Measurements from ENCODE around the gene TMEM30B. TPM values are rescaled to one million over a fixed set of nuclear protein-coding genes. Genes with fewer than 3 reads are reported as not detected.
A peak's percentile ranks its signal among the peaks of the same experiment; 100 is the strongest.

TMEM30B gene
- total RNA-seq, 1 donor from 2014 or later: 50.1 TPM

- no peak for DNase-seq (ENCODE audit: low spot score)
- no peak for ATAC-seq
- intact Hi-C loops (cut with DNase I): no loop called here
These were observed 10.4 kb downstream of the TMEM30B start for GRCh38 chr14:61270714-61271113.

DNA sequence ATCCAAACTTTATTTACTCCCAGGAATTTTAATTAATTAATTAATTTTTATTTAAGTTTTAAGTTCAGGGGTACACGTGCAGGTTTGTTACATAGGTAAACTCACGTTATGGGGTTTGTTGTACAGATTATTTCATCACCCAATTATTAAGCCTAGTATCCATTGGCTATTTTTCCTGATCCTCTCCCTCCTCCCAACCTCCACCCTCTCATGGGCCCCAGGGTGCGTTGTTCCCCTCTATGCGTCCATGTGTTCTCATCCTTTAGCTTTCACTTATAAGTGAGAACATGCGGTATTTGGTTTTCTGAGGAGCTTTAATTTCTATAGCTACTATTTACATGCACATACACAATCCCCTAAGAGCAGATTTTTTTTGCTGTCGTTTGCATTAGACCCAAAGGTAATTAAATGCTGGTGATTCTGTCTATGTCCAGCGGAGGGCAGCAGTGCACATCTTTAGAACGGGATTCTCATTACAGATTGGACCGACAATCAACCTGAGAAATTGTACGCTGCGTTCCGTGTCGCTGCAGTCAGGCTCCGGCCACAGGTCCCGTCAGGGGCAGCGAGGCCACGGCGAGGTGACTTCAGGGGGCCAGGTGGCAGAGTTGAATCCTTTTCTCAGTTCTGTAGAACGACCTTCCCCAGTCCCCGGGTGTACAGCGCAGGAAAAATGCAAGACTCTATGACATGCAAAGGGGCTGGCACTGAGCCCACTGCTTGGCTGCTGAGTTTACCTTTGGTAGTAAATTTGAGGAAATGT, 11.6 kb downstream of the TMEM30B start:
- intact Hi-C loops (cut with DNase I): no loop called here
- ATAC-seq (peak; percentile 57), DNase-seq (ENCODE audit: low spot score) (peak; percentile 83)

- intact Hi-C loops (cut with DNase I): no loop called here
- no peak for DNase-seq (ENCODE audit: low spot score)
- no peak for ATAC-seq
These were observed 12.3 kb downstream of the TMEM30B start for GRCh38 chr14:61268812-61269211.

DNA sequence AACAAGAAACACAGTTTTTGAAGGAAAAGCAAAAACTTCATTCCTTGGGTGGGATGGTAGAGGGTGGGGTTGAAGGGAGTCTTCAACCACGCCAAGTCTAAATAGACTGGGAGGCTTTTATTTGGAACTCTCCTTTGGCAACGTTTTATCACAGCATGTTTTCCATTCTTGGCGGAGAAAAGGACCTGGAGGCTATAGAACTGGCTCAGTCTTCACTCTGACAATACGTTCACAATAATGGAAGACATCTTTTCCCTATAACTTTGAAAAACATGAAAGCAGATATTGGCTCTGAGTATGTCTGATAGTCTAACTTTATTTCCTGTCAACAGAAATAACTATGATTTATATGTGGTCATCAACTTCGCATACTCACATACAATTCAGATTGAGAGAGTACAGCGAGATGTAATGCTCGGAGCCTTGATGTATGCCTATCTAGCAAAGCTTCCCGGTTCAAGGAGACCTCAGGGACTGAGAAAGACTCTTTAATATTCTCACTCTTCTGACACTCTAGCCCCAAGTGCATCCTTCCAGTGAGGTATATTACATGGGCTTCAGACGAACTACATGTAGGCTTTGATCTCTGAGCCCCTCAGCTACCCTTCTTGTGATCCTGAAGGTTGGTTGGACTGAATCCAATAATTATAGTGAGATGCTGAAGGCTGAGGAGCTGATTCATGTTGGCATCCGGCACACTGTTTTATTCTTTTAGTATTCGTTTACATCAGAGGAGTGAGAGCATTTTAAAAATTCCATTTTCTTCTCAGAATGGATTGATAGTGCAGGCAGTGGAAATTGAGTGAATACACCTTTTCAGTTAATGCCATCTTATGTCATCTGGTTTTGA, 14.0 kb downstream of the TMEM30B start:
- no peak for DNase-seq (ENCODE audit: low spot score)
- ATAC-seq: peak; percentile 6
- intact Hi-C loops (cut with DNase I): no loop called here

- DNase-seq (ENCODE audit: low spot score) (no peak), ATAC-seq (no peak)
- intact Hi-C loops (cut with DNase I): no loop called here
These were observed 14.7 kb downstream of the TMEM30B start for GRCh38 chr14:61266436-61266835.

- intact Hi-C loops (cut with DNase I): no loop called here
- peak; percentile 90 for ATAC-seq
These were observed 16.5 kb downstream of the TMEM30B start for GRCh38 chr14:61264651-61265050.

GRCh38 chr14:61264010-61264571, 17.0 kb downstream of the TMEM30B start:
- ATAC-seq (no peak), DNase-seq (ENCODE audit: low spot score) (no peak)
- intact Hi-C loops (cut with DNase I): no loop called here

More at GRCh38 chr14:61264651-61265050, 16.5 kb downstream of the TMEM30B start:
- no peak for DNase-seq (ENCODE audit: low spot score)

GRCh38 chr14:61262082-61262481, 19.1 kb downstream of the TMEM30B start:
- intact Hi-C loops (cut with DNase I): no loop called here
- no peak for DNase-seq (ENCODE audit: low spot score)
- ATAC-seq: no peak

DNA sequence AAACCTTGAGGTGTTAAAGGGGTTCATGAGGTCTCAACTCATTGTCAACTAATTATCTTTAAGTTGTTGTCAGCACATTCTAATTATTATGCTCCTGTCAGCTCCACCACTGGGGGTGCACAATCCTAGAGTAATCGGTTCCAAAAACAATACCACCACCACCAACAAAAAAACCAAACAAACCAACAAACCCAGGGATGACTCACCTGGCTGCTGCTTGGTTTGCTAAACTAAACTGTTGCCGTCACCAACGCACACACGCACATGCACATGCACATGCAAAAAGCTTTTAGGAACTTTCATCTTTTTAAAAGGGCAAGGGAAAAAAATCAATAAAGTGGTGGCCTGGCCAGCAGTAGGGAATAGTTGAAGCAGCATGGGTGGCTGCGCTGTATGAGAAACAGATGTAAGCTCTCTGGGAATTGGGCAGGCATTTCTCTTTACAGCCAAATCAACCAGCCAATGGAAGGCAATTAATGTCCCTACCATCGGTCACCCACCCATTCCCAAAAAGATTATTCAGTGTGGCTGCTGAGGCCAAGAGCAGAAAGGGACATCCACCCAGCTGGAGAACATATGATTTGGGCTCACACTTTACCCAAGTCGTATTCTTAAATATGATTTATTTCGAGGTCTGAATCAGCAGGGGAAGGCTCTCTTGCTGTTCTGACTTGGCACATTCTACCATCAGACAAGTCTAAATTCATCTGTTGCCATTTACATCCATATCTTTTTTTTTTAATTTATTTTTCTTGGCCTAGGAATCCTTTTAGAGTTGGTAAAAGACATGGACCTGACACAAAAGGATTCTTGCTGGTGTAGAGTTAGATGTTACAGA, 20.0 kb downstream of the TMEM30B start:
- ATAC-seq (peak; percentile 3), DNase-seq (ENCODE audit: low spot score) (no peak)
- intact Hi-C loops (cut with DNase I): no loop called here

DNA sequence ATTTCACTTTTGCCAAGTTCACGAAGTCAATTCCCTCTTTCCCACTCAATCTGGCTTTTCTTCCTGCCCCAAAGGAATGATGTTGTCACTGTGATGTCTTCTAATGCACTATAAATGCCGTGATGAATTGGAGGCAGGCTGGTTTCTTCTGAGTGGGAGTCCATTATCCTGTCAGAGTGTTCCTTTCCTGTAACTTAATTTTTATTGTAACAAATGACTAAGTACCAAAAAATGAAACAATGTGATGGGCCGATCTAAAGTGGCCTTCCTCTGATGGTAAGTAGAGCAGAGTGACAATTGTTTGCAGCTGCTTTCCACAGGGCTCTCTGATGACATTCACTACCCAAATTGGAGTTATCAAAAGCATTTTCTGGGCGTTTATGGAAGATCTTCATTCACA, 22.2 kb downstream of the TMEM30B start:
- ATAC-seq (no peak), DNase-seq (ENCODE audit: low spot score) (no peak)
- intact Hi-C loops (cut with DNase I): no loop called here

- intact Hi-C loops (cut with DNase I): no loop called here
- ATAC-seq (no peak), DNase-seq (ENCODE audit: low spot score) (no peak)
These were observed 23.6 kb downstream of the TMEM30B start for GRCh38 chr14:61257469-61258057.

DNA sequence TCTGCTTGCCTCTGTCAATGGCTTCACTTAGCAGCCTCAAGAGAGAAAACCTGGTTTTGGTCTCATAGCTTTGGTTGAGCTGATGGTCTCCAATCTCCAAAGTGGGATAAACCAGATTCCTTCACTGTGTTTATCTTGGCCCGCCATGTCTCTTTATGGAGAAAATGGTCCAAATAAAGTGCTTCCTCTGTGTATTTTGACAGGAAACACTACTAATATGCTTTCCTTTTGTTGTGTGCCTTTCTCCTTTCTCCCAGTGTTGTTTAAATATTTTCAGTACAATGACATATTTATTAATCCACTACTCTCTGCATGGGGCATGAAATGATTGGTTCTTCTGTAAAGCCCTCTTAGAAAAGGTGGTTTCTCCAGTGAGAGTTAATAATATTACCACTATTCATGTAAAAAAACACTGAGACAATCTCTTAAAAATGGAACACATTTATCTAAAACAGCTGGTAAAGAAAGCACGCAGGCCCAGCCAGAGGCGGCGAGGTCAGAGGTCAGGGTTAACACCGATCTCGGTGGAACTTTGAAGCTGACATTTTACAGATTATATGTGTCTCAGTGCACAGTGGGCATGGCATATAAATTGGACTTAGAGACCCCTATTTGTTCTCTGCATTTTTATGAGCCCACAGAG, 24.2 kb downstream of the TMEM30B start:
- intact Hi-C loops (cut with DNase I): no loop called here
- DNase-seq (ENCODE audit: low spot score): no peak

DNA sequence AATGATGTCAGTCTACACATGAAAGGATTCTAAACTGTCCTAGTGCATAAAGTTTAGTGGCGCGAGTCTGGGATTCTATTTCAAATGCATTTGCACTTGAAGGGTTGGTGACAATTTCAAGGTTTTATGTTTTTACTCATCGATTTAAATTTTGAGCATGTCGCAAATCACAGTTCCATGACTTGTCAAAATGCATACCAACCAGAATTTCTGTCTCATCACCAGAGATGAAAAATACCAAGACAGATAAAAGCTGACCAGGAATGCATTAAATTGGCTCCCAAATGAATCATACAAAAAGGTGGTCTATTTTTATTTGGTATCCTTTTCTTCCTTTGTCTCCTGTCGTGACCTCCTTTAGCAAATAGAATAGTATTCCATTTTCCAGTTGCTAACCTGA, 25.2 kb downstream of the TMEM30B start:
- DNase-seq (ENCODE audit: low spot score) (no peak), ATAC-seq (no peak)
- intact Hi-C loops (cut with DNase I): no loop called here

More for the DNA sequence above, 24.2 kb downstream of the TMEM30B start:
- no peak for ATAC-seq

DNA sequence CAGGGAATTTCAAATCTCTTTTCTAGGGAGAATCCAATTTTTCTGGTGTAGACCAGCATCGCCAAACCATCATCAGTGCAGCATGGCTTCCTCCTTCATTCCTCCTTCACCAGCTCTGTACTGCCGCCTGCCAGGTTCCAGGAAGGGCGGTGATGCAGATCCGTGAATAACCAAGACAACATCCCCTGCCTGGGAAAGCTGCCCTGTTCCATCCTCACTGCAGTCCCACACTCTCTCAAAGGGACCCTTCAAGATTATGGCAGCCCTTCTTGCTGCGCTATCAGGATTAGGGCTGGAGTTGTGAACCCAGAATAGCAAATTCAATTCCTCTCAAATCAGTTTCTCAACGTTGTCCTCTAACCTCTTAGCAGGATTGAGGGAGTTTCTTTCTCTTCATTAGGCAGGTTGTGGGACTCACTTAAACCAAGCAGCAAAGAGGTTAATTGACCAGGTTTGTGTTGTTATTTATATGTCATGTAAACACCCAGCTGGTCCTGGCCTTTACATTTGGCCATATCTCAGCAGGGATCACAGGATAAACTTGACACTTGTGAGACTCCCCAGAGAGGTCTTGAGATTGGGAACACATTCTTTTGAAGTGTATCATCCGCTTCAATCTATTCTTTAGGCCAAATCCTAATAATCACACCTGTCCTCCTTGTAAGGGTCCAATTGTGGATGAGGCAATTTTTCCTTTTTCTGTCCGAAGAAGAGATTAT, 26.2 kb downstream of the TMEM30B start:
- intact Hi-C loops (cut with DNase I): loop anchor here (5.0 kb wide), 1 partner anchor 633 kb away; no protein-coding TSS in a partner anchor
- no peak for ATAC-seq
- DNase-seq (ENCODE audit: low spot score): no peak

DNA sequence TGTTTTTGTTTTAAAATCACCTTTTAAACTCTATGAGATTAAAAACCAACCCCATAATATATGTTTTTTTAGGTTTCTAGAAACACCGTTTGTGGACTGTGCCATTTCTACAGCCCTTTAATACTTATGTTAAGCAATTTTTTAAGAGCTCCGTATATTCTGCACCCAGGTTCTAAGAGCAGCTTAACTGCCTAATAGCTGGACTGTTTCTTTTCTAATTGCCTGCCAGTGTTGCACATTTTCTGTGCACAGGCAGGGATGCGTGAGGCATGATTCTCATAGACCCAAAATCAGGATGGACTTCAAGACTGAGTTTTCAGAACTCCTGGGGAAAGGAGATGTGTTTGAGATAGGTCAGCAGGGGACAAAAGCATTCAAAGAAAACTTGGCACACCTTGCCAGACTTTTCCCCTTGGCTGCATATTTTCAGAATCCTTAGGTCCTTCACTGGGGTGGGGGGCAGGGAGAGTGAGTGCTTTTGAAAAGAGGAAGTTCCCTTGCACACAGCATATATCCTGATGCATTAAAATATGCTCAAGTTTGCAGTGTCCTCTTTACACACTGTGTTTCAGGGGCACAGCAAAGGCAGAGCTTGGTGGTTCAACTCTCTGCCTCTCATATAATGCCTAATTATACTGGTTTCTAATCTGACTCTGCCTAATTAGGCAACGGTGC, 27.9 kb downstream of the TMEM30B start:
- ATAC-seq (peak; percentile 29), DNase-seq (ENCODE audit: low spot score) (no peak)
- intact Hi-C loops (cut with DNase I): loop anchor here (5.0 kb wide), 1 partner anchor 631 kb away; no protein-coding TSS in a partner anchor

DNA sequence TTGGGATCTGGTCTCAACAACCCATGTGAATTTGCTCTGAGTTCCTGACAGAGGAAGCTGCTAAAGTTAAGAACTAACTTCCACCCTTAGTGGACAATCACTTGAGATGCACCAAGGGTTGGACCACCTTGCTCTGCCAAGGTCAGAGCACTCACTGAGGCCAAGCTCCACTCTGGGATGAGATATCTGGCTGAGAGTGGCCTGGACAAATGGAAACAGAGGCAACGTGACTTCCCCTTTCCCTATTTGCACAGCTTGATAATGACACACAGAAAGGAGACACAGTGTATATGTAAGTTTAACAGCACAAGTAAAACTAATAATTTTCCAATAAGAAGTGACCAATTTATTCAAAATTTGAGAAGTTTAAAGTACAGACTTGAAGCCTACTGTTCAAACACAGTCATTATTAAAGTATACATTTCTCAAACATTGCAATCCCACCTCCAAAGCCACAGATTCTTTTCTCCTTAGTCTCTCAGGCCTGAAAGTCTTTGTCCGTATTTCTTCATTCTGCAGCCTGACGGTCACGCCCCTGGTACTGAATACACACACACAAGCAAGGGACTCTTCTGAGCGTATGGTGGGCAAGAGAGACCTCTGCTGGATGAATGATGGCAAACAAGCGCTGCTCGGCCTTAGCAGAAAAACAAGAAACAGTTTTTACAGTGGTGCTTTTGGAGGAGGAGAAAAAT, 28.6 kb downstream of the TMEM30B start:
- intact Hi-C loops (cut with DNase I): loop anchor here (5.0 kb wide), 1 partner anchor 630 kb away; no protein-coding TSS in a partner anchor
- peak; percentile 82 for DNase-seq (ENCODE audit: low spot score)
- ATAC-seq: peak; percentile 98

All from sciatic nerve (tissue), 2 donors.